Brain microvascular endothelial cell (primary cell): ENCODE data around the gene USP35.
"Not testable (repeated sequence)": the region's sequence is repeated elsewhere in the genome, so short reads cannot be mapped to it uniquely, and the experiment has no call there.

Experiments used
- DNase-seq: peaks from one replicate; pipeline ENCODE4 v3.0.0-alpha.2; 2020
- H3K27ac ChIP-seq: fragments of 250-450 bp; sonication (Bioruptor Pico); 2 replicates; pipeline ENCODE4 v1.5.1; 2020; ENCODE audit warnings: mild to moderate bottlenecking, moderate library complexity
- H3K27me3 ChIP-seq: fragments of 250-450 bp; sonication (Bioruptor Pico); replicated peaks from 2 replicates; pipeline ENCODE4 v1.5.1; 2020; ENCODE audit warnings: mild to moderate bottlenecking
- H3K36me3 ChIP-seq: fragments of 250-450 bp; sonication (Bioruptor Pico); replicated peaks from 2 replicates; pipeline ENCODE4 v1.5.1; 2020; ENCODE audit warnings: mild to moderate bottlenecking
- H3K4me3 ChIP-seq: 2 replicates; pipeline ENCODE4 v1.5.1; 2011; ENCODE audit warnings: low read depth, mild to moderate bottlenecking, control low read depth, low read length, moderate library complexity
- in situ Hi-C: cut with HindIII; loops from 2 replicates; pipeline ENCODE4 v1.10.0; 2017; ENCODE audit warnings: low sequenced_read_pairs, low pct_ligation_motif_present
- TF ChIP-seq, protein P1 (sequence below): IDR thresholded peaks from 2 replicates; pipeline ENCODE4 v1.5.1; 2011; ENCODE audit warnings: low read depth, mild to moderate bottlenecking, moderate library complexity, low read length, control low read depth, inconsistent platforms; ENCODE audit errors: missing control alignments

The USP35 gene

DNA sequence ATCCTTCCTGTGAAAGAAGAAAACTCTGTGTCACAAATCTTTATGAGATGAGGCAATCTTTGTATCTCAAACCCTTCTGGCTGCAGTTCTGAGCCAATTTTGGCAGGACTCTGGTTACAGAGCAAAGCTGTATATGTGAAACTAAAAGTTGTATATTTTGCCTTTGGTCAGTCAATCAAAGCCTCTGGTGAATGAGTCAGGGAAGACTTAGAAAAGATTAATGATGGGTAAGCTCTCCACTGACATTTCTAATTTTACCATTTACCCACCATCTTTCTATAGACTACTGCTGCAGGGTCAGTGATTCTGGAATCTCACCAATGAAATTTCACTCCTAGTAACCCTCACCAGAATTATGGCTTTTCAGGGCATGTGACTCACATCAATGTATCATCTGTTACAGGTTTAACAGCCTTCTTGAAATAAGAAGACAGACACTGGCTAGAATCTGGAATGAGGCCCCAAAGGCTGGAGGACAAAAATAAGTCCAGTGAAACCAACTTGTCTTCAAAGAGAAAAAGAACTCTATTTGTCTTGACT, 43.3 kb downstream of the USP35 start:
- TF ChIP-seq, protein P1, sequence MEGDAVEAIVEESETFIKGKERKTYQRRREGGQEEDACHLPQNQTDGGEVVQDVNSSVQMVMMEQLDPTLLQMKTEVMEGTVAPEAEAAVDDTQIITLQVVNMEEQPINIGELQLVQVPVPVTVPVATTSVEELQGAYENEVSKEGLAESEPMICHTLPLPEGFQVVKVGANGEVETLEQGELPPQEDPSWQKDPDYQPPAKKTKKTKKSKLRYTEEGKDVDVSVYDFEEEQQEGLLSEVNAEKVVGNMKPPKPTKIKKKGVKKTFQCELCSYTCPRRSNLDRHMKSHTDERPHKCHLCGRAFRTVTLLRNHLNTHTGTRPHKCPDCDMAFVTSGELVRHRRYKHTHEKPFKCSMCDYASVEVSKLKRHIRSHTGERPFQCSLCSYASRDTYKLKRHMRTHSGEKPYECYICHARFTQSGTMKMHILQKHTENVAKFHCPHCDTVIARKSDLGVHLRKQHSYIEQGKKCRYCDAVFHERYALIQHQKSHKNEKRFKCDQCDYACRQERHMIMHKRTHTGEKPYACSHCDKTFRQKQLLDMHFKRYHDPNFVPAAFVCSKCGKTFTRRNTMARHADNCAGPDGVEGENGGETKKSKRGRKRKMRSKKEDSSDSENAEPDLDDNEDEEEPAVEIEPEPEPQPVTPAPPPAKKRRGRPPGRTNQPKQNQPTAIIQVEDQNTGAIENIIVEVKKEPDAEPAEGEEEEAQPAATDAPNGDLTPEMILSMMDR = no peak
- Histone ChIP-seq H3K27me3 (no peaks in the 10 kb centered on the region), H3K4me3 (no peak overlapping the region), H3K36me3 (no peaks in the 10 kb centered on the region), H3K27ac (no peak overlapping the region)
- in situ Hi-C loops = no loop called here
- no peak for DNase-seq

DNA sequence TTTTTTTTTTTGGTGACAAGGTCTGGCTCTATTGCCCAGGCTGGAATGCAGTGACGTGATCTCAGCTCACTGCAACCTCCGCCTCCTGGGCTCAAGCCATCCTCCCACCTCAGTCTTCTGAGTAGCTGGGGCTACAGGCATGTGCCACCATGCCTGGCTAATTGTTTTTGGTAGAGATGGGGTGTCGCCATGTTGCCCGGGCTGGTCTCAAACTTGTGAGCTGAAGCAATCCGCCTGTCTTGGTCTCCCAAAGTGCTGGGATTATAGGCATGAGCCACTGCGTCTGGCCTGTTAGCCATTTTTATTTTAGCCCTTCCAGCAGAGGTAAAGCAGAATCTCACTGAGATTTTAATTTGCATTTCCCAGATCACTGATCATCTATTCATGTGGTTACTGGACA, 44.3 kb downstream of the USP35 start:
- in situ Hi-C loops, H3K4me3 ChIP-seq, DNase-seq, H3K27ac ChIP-seq, H3K27me3 ChIP-seq, H3K36me3 ChIP-seq: not testable (repeated sequence)

DNA sequence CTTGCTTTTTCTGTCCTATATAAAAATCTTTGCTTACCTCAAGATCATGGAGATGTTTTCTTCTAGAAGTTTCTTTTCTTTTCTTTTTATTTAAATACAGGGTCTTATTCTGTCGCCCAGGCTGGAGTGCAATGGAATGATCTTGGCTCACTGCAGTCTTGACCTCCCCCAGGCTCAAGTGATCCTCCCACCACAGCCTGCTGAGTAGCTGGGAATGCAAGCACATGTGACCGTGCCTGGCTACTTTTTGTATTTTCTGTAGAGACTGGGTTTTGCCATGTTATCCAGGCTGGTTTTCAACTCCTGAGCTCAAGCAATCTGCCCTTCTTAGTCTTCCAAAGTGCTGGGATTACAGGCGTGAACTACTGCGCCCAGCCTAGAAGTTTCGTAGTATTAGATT, 45.3 kb downstream of the USP35 start:
- Histone ChIP-seq H3K4me3 (no peak overlapping the region), H3K27ac (no peak overlapping the region), H3K27me3 (no peaks in the 10 kb centered on the region), H3K36me3 (no peaks in the 10 kb centered on the region)
- DNase-seq = no peak
- in situ Hi-C loops = no loop called here
- TF ChIP-seq, protein P1 = no peak

DNA sequence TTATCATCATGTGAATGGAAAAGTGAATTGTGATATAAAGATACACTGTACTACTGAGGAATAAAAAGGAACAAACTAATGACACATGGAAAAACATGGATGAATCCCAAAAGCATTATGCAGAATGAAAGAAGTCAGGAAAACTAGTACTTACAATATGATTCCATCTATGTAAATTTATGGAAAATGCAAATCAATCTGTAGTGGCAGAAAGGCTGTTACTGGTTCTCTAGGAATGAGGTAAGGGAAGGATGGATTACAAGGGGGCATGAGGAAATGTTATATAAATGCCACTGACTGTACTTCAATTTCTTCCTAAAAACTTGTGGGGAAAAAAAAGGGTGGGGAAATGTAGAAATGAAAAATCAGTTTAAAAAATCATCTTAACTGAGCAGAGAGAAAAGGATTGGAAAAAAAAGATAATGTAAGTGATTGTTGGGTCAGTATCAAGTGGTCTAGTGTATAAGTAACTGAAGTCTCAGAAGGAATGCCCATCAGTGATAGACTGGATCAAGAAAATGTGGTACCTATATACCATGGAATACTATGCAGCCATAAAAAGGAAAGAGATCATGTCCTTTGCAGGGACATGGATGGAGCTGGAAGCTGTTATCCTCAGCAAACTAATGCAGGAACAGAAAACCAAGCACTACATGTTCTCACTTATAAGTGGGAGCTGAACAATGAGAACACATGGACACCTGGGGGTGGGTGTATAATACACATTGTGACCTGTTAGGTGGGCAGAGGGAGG, 48.8 kb downstream of the USP35 start:
- no peak overlapping the region for H3K27ac ChIP-seq
- H3K36me3 ChIP-seq = no peaks in the 10 kb centered on the region
- no peak overlapping the region for H3K4me3 ChIP-seq
- in situ Hi-C loops = no loop called here
- no peak for DNase-seq
- H3K27me3 ChIP-seq = no peaks in the 10 kb centered on the region
- TF ChIP-seq, protein P1 = no peak

DNA sequence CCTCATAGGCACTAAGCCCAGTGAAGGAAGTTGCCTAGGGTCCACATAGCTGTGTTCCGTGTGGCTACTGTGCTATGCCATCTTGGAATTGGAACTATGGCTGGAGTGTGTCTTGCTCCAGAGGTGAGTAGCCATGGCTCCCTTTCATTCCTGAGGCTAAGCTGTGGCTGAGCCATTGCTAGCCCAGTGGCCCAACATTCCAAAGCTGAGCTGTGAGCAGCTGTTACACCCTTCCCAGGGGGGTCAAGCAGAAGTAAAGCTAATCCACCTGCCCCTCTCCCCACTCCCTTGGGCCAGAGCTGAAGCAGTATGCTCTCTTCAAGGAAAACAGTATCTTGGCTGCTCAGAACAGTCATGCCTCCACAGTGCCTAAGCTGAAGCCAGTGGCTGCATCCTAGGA, 51.1 kb downstream of the USP35 start:
- TF ChIP-seq, protein P1 = no peak
- in situ Hi-C loops = no loop called here
- H3K27ac ChIP-seq = no peak overlapping the region
- no peak for DNase-seq
- H3K27me3 ChIP-seq = no peaks in the 10 kb centered on the region
- H3K4me3 ChIP-seq = no peak overlapping the region
- no peaks in the 10 kb centered on the region for H3K36me3 ChIP-seq

DNA sequence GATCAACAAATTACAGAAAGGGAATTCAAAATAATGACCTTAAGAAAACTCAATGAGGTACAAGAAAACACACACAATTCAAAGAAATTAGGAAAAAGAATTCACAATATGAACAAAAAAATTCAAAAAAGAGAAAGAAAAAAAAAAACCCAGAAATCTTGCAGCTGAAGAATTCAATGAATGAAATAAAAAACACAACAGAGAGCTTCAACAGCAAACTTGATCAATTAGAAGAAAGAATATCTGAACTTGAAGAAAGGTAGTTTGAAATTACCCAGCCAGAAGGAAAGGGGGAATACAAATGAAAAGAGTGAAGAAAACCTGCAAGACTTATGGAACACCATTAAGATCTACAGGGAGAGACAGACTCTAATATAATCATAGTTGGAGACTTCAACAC, 52.8 kb downstream of the USP35 start:
- in situ Hi-C loops = no loop called here
- Histone ChIP-seq H3K27ac (no peak overlapping the region), H3K4me3 (no peak overlapping the region), H3K27me3 (no peaks in the 10 kb centered on the region), H3K36me3 (no peaks in the 10 kb centered on the region)
- TF ChIP-seq, protein P1 = no peak
- DNase-seq = no peak
